Naive thymus-derived CD8-positive, alpha-beta T cell (primary cell): Measurements from ENCODE around the gene NMNAT2. TPM values are rescaled to one million over a fixed set of nuclear protein-coding genes. Genes with fewer than 3 reads are reported as not detected.

ENCODE experiments used
- ATAC-seq, 2 donors: fragments of 150-1000 bp; cut with Tn5 transposase in 1 of 2; sonication (Bioruptor Pico), chemical (Tn5 transposase) in 1 of 2; 1 replicate in 1 of 2; 2 replicates in 1 of 2; pipeline ENCODE4 v1.10.0; 2021; ENCODE audit warnings: mild to moderate bottlenecking in 2 of 2, moderate library complexity in 2 of 2
- POLR2A ChIA-PET: fragments of 350-600 bp; sonication (Branson Sonifier 250); formaldehyde crosslinking; loops from one replicate; lab custom pipeline; 2021; ENCODE audit warnings: antibody characterized with exemption; lab: Charles Lee
- DNase-seq, 10 donors: peaks; one replicate each; pipeline versions ENCODE4 v3.0.0 to v3.0.0-alpha.2; 2020 to 2022
- H3K27ac Mint-ChIP-seq, 10 donors: one replicate each; pipeline ENCODE4 v1.8.0; 2020 to 2022; ENCODE audit warnings: mild to moderate bottlenecking in 10 of 10, mixed read lengths in 10 of 10, moderate library complexity in 4 of 10, inconsistent platforms in 1 of 10
- H3K27me3 Mint-ChIP-seq, 5 donors: one replicate each; pipeline ENCODE4 v1.8.0; 2021 to 2022; ENCODE audit warnings: mixed read lengths in 5 of 5
- H3K36me3 Mint-ChIP-seq, 3 donors: one replicate each; pipeline ENCODE4 v1.8.0; 2020 to 2022; ENCODE audit warnings: mixed read lengths in 3 of 3, mild to moderate bottlenecking in 2 of 3, inconsistent platforms in 1 of 3
- H3K4me1 Mint-ChIP-seq, 4 donors: one replicate each; pipeline ENCODE4 v1.8.0; 2021 to 2022; ENCODE audit warnings: mixed read lengths in 4 of 4
- H3K4me3 Mint-ChIP-seq, 10 donors: one replicate each; pipeline ENCODE4 v1.8.0; 2020 to 2022; ENCODE audit warnings: mild to moderate bottlenecking in 10 of 10, mixed read lengths in 10 of 10, moderate library complexity in 6 of 10, inconsistent platforms in 1 of 10
- H3K9me3 Mint-ChIP-seq, 9 donors: one replicate each; pipeline ENCODE4 v1.8.0; 2020 to 2022; ENCODE audit warnings: mixed read lengths in 9 of 9, mild to moderate bottlenecking in 3 of 9, inconsistent platforms in 1 of 9, moderate library complexity in 1 of 9
- polyA plus RNA-seq, 3 donors: library from polyadenylated mRNA; unstranded; fragments of 300-500 nt; fragmentation: Illumina TruSeq; gene quantifications; one replicate each; pipeline ENCODE4 v1.2.3, GENCODE V29; 2021
- total RNA-seq, 8 experiments: library from RNA in 2 of 8; stranded (reverse) in 2 of 8; gene quantifications; one replicate each; pipeline ENCODE4 v1.2.3 and lab custom pipeline; 2021 to 2026

The NMNAT2 gene
- total and polyA plus RNA-seq, 5 experiments from 2014 or later, result not detected

DNA sequence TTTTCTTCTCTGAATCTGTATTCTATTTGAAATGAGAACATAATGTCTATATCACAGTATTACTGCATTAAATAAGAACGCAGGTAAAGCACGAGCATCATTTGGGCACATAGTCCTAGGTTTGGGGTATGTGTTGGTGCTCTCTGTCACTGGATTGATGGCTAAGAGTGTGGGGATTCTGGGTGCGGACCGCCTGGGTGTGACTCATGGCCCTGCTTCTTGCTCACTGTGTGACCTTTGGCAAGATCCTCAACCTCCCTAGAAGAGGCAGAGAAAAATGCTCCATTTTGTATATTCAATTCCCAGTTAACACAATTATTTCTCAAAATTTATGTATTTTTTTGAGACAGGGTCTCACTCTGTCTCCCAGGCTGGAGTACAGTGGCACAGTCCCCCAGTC is 132.4 kb downstream of the NMNAT2 start:
- H3K27me3 Mint-ChIP-seq, result peaks cover 0 to 22% (median 10%) of the 10 kb centered on the region in 5 donors
- H3K36me3 Mint-ChIP-seq, result no peaks in the 10 kb centered on the region
- peak overlapping the region in 2 of 10 donors; percentile 7 to 27 for H3K27ac Mint-ChIP-seq
- no peak for ATAC-seq
- H3K4me3 Mint-ChIP-seq, result no peak overlapping the region
- POLR2A ChIA-PET, result no interaction called here
- no peaks in the 10 kb centered on the region for H3K9me3 Mint-ChIP-seq
- no peak for DNase-seq
- H3K4me1 Mint-ChIP-seq, result peaks cover 0 to 4% (median 0%) of the 10 kb centered on the region in 4 donors

DNA sequence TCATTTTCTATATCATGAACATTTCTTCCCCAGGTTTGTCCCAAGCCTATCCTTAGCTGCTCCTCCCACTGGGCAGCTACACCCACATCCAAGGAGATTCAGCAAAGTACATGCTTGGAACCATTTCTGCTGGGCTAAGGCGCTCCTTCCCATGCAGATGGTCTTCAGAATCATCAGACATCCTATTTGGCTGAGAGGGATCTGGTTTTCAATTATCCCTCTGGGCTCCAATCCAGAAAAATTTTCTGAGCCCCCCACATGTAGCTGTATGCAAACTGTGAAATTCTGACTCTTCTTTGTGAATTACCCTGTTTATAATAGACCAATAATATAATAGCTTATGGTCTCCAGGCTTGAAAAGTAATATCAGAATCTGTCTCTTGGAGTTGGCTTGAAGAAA is 132.9 kb downstream of the NMNAT2 start:
- POLR2A ChIA-PET, result no interaction called here
- no peaks in the 10 kb centered on the region for H3K36me3 Mint-ChIP-seq
- H3K27me3 Mint-ChIP-seq, result peaks cover 0 to 22% (median 10%) of the 10 kb centered on the region in 5 donors
- no peak overlapping the region for H3K27ac Mint-ChIP-seq
- peaks cover 0 to 4% (median 0%) of the 10 kb centered on the region in 4 donors for H3K4me1 Mint-ChIP-seq
- H3K4me3 Mint-ChIP-seq, result no peak overlapping the region
- ATAC-seq (no peak), DNase-seq (no peak)
- no peaks in the 10 kb centered on the region for H3K9me3 Mint-ChIP-seq

DNA sequence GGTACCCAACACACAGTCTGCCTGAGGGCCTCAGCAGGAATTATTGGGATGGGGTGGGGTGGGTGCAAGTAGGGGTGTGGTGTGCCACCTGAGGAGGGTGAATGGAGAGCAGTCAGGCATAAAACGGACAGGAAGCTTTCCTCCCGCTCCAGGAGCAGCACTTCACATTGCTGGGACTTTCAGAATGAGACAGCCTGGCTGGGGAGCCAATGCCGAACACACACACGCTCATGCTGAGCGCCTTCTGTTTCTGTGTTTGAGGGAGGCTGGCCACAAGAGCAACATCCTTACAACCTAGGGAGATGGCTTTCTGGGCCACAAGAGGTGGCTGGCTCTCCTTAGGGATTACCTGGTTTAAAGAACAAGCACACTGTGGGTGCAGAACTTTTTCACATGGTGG is 134.1 kb downstream of the NMNAT2 start:
- ATAC-seq, result no peak
- Mint-ChIP-seq H3K27ac (no peak overlapping the region), H3K27me3 (peaks cover 0 to 22% (median 10%) of the 10 kb centered on the region in 5 donors)

DNA sequence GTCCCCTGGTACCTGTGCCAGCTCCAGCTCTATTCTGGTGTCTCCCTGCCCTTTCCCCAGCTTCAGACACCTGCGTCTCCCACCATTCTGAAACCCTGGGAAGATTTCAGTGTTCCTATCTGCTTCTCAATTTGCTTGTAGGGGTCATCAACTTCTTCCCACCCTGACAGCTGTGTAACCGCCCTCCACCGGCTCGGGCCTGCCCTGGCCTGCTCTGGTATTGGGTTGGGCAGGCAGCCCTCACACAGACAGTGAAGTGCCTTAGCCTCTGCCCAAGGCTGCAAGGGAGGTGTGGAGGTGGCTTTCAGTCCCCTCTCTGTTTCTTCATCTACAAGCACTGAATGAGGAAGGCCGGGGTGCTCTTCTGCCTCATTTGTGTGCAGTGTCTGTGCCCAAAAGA is 134.9 kb downstream of the NMNAT2 start:
- no peak for DNase-seq
- ATAC-seq, result no peak
- peaks cover 0 to 22% (median 10%) of the 10 kb centered on the region in 5 donors for H3K27me3 Mint-ChIP-seq

More for the DNA sequence above, 134.1 kb downstream of the NMNAT2 start:
- POLR2A ChIA-PET, result no interaction called here
- Mint-ChIP-seq H3K4me1 (peaks cover 0 to 4% (median 1%) of the 10 kb centered on the region in 4 donors), H3K4me3 (no peak overlapping the region), H3K36me3 (no peaks in the 10 kb centered on the region), H3K9me3 (no peaks in the 10 kb centered on the region)
- DNase-seq, result no peak

DNA sequence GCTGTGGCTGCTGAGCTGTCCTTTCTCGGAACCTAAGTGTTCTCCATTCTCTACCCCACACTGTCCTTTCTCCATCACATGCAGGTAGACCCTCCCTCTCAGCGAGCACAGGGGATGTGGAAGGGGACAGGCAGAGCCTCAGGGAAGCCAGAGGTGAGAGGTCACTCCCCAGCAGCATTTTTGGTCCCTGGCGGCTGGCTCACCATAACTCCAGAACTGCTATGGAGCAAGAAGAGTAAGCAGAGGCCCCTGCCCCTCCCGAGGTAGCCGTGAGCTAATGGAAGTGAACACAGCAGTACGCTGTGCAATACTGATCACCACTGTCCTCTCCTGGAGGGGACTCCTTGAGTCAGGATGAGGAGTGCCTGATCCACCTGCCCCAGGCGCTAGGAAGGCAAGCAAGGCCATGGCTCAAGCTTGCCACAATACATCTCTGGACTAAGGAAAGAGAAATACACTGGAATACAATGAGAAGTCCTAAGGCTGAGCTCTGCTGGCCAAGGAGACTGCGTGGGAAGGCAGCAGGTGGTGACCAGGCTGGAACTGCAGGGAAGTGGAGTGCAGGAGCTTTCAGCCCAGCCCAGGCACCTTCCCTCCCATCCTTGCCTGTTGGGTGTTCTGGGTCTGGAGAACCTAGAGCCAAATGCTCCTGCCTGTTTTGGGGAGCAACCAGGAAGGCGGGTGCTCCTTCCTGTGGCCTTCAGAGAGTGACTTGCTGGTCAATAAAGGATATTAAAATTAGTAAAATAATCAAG is 135.9 kb downstream of the NMNAT2 start:
- H3K9me3 Mint-ChIP-seq, result no peaks in the 10 kb centered on the region
- peaks cover 0 to 4% (median 1%) of the 10 kb centered on the region in 4 donors for H3K4me1 Mint-ChIP-seq
- ATAC-seq (no peak), DNase-seq (no peak)
- peak overlapping the region in 1 of 10 donors; percentile 60 for H3K27ac Mint-ChIP-seq
- H3K27me3 Mint-ChIP-seq, result peaks cover 0 to 22% (median 10%) of the 10 kb centered on the region in 5 donors
- H3K4me3 Mint-ChIP-seq, result no peak overlapping the region
- POLR2A ChIA-PET, result interaction anchor here (0.6 kb wide), 1 partner anchor 309 kb away, joined by 5 read pairs; no protein-coding TSS in a partner anchor
- no peaks in the 10 kb centered on the region for H3K36me3 Mint-ChIP-seq

More for the DNA sequence above, 134.9 kb downstream of the NMNAT2 start:
- POLR2A ChIA-PET, result no interaction called here
- H3K4me3 Mint-ChIP-seq, result no peak overlapping the region
- H3K36me3 Mint-ChIP-seq, result no peaks in the 10 kb centered on the region
- H3K4me1 Mint-ChIP-seq, result peaks cover 0 to 4% (median 1%) of the 10 kb centered on the region in 4 donors
- no peaks in the 10 kb centered on the region for H3K9me3 Mint-ChIP-seq
- H3K27ac Mint-ChIP-seq, result peak overlapping the region in 1 of 10 donors; percentile 21

DNA sequence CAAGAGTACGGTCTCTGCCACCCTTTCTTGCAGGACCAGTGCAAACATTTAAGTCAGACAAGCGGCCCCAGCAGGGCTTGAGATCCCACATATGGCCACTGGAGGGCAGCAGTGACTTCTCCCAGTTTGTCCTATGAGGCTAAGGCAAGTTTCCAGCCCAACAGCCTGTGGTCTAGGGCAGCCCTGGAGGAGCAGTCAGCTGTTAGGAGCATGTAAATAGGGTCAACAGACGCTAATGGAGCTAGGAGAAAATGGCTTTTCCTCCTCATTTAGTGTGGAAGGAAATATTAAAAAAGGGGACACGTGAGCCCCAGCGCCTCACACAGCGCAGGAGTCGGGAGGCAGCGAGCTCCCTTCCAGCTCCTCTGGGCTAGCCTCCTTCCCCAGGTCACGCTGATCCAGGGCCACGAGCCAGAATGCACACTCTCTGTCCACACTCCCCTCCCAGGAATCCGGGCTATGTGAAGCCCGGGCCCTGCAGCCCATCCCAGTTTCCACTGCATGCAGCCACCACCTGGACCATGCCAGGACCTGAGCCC is 136.6 kb downstream of the NMNAT2 start:
- ATAC-seq, result peak; percentile 61 to 68
- Mint-ChIP-seq H3K4me1 (peaks cover 0 to 4% (median 1%) of the 10 kb centered on the region in 4 donors), H3K27ac (peak overlapping the region in 1 of 10 donors; percentile 4), H3K27me3 (peaks cover 0 to 22% (median 10%) of the 10 kb centered on the region in 5 donors), H3K4me3 (no peak overlapping the region), H3K9me3 (no peaks in the 10 kb centered on the region), H3K36me3 (no peaks in the 10 kb centered on the region)
- peak; percentile 32 to 76 (median 52) for DNase-seq
- POLR2A ChIA-PET, result interaction anchor here (0.6 kb wide), 1 partner anchor 309 kb away, joined by 5 read pairs; no protein-coding TSS in a partner anchor

DNA sequence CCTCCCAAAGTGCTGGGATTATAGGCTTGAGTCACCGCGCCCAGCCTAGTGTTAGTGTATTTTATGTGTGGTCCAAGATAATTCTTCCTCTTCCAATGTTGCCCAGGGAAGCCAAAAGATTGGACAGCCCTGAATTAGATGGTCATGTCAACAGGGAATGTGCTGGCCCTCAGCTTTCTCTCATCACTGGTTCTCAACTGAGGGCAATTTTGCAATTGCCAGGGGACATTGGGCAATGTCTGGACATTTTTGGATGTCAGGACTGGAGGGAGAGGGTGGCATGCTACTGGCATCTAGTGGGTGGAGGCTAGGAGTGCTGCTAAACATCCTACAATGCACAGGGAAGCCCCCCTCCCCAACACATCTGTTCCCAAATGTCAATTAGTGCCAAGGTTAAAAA is 137.1 kb downstream of the NMNAT2 start:
- DNase-seq (no peak), ATAC-seq (no peak)
- H3K27ac Mint-ChIP-seq, result no peak overlapping the region
- H3K4me1 Mint-ChIP-seq, result peaks cover 0 to 4% (median 1%) of the 10 kb centered on the region in 4 donors
- H3K9me3 Mint-ChIP-seq, result no peaks in the 10 kb centered on the region
- no peak overlapping the region for H3K4me3 Mint-ChIP-seq
- peaks cover 0 to 22% (median 10%) of the 10 kb centered on the region in 5 donors for H3K27me3 Mint-ChIP-seq
- H3K36me3 Mint-ChIP-seq, result no peaks in the 10 kb centered on the region
- POLR2A ChIA-PET, result no interaction called here

DNA sequence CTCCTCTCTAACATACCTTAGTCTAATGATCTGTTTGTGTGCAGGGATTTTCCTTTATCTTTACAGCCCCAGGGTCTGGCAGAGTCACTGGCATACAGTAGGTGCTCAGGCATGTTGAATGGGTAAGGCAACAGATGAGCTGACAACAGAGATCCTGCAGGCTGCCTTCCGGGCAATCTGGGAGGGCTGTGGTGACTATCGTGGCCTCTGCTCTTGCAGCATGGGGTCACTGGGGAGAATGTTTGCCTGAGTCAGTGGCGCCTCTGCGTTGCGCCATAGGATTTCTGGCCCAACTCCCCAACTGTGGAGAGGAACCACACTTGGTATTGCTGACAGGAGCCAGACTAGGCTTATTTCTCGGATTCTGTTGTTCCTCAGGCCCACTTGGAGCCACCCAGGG is 138.3 kb downstream of the NMNAT2 start:
- Mint-ChIP-seq H3K9me3 (no peaks in the 10 kb centered on the region), H3K4me1 (peaks cover 0 to 4% (median 1%) of the 10 kb centered on the region in 4 donors), H3K27ac (peak overlapping the region in 2 of 10 donors; percentile 57 to 71), H3K4me3 (no peak overlapping the region), H3K36me3 (no peaks in the 10 kb centered on the region), H3K27me3 (peaks cover 0 to 22% (median 10%) of the 10 kb centered on the region in 5 donors)
- DNase-seq (no peak), ATAC-seq (no peak)
- POLR2A ChIA-PET, result no interaction called here

DNA sequence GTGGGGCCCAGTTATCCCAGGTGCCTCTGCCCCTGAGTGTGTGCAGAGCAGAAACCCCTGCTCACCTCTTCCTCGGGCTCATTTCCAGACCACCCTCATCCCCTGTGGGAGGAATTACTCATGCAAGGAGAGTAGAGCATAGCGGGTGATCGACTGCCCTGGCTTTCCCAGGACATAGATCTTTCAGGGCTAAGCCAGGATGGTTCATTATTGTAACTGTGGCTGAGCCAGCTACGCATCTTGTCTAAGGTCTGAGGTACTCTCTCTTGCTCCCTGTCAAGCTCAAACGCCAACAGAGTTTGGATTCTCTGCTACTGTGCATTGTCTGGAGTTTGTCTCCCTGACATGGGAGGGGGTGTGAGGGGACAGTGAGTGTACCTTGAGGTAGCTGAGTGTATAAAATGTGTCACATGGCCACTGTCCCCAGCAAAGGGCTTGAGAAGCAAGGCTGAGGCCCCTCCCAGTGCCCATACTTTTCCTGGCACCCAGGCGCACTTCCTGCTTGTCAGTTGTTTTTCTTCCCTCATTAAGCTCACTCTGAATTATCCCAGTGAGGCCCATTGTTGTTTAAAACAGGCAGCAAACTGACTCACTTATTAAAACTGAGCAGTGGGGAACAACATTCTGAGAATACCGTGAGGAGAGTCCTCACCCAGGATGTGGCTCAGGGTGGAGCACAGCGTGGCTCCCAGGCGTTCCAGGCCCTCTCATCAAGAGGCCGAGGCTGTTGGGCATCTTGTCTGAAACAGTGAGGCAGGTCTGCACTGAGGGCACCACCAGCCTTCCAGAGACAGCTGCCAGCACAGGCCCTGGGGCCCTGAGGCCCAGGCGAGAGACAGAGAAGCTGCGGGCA is 139.2 kb downstream of the NMNAT2 start:
- no peak overlapping the region for H3K4me3 Mint-ChIP-seq
- H3K9me3 Mint-ChIP-seq, result no peaks in the 10 kb centered on the region
- POLR2A ChIA-PET, result no interaction called here
- H3K4me1 Mint-ChIP-seq, result peaks cover 0 to 2% (median under 1%) of the 10 kb centered on the region in 4 donors
- no peak overlapping the region for H3K27ac Mint-ChIP-seq
- ATAC-seq (no peak), DNase-seq (no peak)
- no peaks in the 10 kb centered on the region for H3K36me3 Mint-ChIP-seq
- H3K27me3 Mint-ChIP-seq, result peaks cover 0 to 14% (median 6%) of the 10 kb centered on the region in 5 donors

DNA sequence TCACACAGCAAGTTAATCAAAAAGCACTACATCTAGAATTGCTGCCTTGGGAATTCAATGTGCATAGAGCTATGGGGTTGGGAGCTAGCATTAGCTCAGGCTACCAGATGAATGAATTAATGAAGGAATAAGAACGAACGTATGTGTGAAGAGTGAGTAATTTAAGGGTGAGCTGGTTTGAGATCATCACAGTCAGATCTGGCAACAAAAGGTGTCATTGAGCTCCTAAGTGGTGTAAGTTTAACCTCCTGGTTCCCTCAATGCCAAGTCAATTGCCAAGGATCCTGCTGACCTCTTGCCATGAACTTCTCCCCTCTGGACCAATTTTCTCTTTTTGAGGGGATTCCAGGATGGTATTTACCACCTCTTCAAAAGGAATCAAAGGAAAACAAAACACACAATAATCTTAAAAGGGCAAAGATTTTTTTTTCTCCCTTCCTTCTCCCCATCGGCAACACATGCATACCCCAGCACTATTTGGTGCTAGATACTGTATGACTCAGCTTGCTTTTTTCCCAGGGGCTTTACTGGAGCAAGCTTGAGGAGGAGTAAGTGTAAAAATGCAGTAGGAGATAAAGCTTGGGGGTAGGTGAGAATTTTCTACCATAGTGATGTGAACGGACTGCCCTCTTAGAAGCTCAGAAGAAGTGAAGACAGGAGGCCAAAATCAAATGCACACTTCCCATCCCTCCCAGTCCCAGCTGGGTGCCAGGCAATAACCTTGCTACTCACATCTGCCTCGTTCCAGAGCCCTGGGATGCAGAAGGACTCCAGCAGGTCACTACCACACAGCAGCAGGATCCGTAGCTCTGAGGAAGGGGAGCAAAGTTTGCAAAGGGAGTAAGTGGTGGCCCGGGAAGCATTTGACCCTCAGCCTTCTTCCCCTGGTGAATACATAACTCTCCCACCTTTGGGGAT is 140.1 kb downstream of the NMNAT2 start:
- Mint-ChIP-seq H3K27me3 (peaks cover 0 to 13% (median 3%) of the 10 kb centered on the region in 5 donors), H3K27ac (no peak overlapping the region), H3K4me1 (peaks cover 0 to 2% (median under 1%) of the 10 kb centered on the region in 4 donors), H3K9me3 (no peaks in the 10 kb centered on the region), H3K36me3 (no peaks in the 10 kb centered on the region), H3K4me3 (no peak overlapping the region)
- ATAC-seq, result no peak
- no peak for DNase-seq
- POLR2A ChIA-PET, result no interaction called here

DNA sequence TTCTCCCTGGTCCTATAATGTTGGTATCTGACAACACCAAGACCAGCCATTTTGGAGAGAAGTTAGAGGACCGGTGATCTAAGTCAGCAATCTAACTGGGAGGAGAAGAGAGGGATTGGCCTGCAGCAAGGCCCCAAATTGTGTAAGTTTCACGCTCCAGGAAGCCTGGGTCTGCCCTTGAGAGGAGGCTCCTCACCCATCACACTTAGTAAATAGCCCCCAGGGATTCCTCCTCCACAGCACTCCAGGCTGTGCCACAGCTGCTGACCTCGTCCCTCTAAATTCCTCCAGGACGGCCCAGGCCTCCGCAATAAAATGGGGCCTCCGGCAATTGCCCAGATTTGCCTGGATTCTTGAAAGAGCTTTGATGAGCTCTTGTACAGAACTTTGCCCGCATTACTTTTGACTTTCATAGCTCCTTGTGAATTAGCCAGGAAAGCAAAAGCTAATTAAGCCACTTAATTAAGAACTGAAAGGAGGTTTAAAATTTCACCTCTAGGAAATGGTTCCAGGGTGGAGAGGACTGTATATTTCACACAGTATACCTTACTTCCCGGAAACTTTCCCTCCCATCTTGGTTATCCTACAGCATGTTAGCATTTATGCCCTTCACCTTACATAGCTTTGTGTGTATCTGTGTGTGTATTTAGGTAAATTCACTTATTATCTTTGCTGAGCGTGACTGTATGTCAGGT is 141.6 kb downstream of the NMNAT2 start:
- POLR2A ChIA-PET, result no interaction called here
- Mint-ChIP-seq H3K27me3 (peaks cover 0 to 5% (median under 1%) of the 10 kb centered on the region in 5 donors), H3K9me3 (no peaks in the 10 kb centered on the region), H3K36me3 (no peaks in the 10 kb centered on the region), H3K4me3 (no peak overlapping the region), H3K4me1 (peaks cover 0 to 2% (median 0%) of the 10 kb centered on the region in 4 donors), H3K27ac (no peak overlapping the region)
- no peak for ATAC-seq
- no peak for DNase-seq
